PC-3 (cell line): Measurements from ENCODE around the gene DLX2.

Experiments used
- CTCF ChIP-seq: fragments of 300-600 bp; sonication (generic); conservative IDR thresholded peaks from 2 replicates; pipeline ENCODE4 v1.5.1; 2017; ENCODE audit warnings: antibody characterized with exemption, low read depth, mild to moderate bottlenecking, low read length
- EZH2 ChIP-seq: fragments of 300-600 bp; sonication (generic); IDR thresholded peaks from one replicate; pipeline ENCODE4 v1.6.1; 2017; ENCODE audit warnings: antibody characterized with exemption, mild to moderate bottlenecking, low read length; ENCODE audit not compliant: unreplicated experiment
- EZH2phosphoT487 ChIP-seq: fragments of 300-600 bp; sonication (generic); IDR thresholded peaks from 2 replicates; pipeline ENCODE4 v1.6.1; 2018; ENCODE audit warnings: mild to moderate bottlenecking, antibody characterized with exemption, low read length, borderline replicate concordance

- TF ChIP-seq EZH2phosphoT487 (no peak), CTCF (no peak), EZH2 (no peak)
Measured at GRCh38 chr2:172082944-172083627, 19.6 kb downstream of the DLX2 start.
